HG03520 (cell line): ENCODE results near the gene IDI1.

Experiments used
- ATAC-seq: cut with Tn5 transposase; IDR thresholded peaks from one replicate; pipeline ENCODE4 v1.9.1; 2021; ENCODE audit warnings: mild to moderate bottlenecking, moderate library complexity; ENCODE audit not compliant: unreplicated experiment

IDI1 gene

DNA sequence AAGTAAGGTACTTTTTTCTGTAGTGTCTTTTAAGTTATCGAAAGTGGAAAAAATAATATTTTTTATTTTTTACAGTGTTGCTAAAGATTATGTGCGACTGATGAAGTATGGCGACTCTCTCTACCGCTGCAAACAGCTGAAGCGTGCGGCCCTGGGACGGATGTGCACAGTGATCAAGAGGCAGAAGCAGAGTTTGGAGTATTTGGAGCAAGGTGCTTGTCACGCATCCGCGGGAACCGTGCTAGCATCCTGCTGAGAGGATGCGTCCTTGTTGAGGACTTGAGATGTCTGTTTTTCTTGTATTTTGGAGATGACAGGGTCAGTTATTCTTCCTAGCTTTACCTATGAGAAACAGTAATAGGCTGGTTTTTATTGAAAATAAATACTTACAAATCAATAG is 52.9 kb downstream of the IDI1 start:
- ATAC-seq, result no peak

DNA sequence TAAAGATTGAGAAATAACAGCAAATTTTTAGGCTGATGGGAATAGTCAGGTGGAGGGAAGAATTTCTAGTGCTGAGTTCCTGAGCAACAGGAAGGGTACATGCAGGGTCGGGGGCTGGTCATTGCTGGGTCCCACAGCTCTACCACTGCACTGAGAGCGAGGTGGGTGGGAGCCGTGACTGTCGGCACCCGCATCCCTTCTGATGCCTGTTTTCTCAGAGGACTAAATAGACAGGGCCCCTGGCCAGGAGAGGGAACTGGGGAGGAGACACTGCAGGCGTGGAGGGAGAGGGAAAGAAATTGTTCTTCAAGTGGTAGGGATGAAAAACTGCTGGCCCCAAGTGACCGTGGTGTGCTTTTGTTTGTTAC is 53.4 kb downstream of the IDI1 start:
- no peak for ATAC-seq

DNA sequence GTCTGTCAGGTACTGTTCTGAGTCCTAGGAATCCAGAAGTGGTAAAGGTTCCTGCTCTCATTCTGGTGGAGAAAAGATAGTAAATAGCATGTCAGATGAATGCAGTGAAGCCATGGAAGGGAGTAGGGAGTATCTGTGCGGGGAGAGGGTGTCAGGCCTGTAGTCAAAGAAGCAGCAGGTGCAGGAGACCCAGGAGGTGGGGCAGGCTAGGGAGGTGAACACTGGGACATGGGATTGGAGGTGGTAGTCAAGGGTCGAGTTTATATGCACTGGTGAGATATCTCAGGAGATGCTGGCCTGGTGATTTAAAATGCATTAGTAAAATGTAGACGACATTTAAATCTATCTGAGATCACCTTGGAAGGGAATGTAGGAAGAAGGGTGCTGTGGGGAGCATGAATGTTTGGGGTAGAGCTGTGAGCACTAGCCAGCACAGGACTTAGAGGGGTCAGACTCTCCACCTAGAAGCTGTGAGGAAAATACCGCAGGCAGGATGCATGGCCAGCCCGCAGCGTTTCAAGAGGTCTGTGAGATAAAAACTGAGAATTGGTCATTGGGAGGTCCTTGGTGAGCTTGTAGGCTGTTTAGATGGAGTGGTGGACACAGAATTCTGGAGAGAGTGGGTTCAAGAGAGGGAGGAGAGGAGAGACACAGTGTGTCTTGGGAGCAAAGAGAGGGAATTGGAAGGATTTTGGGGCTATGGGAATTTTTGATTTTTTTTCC is 53.9 kb downstream of the IDI1 start:
- ATAC-seq, result no peak

DNA sequence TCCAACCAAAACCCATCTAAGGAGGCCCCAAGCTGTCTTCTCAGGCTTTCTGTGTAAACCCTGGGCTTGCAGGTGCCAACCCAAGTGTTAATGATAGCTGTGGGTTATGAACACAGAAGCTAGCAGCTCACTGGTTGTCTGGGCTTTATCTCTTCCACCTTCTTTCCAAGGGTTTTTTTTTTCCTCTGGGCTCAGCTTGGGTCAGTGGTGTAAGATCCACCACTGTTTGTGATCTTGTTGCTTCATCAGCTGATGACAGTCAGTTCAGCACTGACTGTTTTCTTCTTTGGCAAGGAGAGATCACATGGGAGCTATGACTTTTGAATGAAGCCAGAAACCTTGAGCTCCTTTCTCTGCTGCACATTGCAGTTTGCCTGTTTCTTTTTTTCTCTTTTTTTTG is 56.0 kb downstream of the IDI1 start:
- no peak for ATAC-seq

DNA sequence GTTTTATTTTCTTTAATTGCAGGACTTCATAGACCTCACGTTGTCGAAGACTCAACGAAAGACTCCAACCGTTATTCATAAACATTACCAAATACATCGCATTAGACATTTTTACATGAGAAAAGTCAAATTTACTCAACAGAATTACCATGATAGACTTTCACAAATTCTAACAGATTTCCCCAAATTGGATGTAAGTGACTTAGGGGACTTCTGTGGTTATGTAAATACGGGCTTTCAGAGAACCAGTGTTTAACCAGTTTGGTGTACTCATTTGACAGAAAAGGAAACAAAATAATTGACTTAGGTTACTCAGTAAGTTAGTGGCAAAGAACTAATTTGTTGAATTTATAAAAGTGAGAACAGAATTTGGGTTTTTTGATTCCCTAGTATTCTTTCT is 56.5 kb downstream of the IDI1 start:
- no peak for ATAC-seq

DNA sequence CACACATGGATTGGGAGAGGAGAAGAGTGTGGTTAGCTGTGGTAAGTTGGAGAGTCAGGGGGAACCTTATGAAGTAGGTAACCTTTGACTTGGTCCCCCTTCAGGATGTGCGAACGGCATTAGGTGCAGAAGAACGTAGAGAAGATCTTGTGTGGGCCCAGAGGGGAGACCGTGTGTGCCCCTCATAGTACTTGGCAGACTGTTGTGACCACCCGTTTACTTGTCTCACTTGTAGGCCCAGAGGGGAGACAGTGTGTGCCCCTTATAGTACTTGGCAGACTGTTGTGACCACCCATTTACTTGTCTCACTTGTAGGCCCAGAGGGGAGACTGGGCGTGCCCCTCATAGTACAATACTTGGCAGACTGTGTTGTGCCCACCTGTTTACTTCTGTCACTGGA is 58.1 kb downstream of the IDI1 start:
- no peak for ATAC-seq
